Astrocyte of the cerebellum (primary cell): ENCODE measurements around the gene ST6GAL1.

Experiments
- DNase-seq: peaks from one replicate; pipeline ENCODE4 v3.0.0-alpha.2; 2011; ENCODE audit warnings: low read depth
- H3K4me3 ChIP-seq: 2 replicates; pipeline ENCODE4 v1.5.1; 2011; ENCODE audit warnings: mild to moderate bottlenecking, low read depth, low read length, moderate library complexity
- in situ Hi-C: cut with HindIII; loops from 2 replicates; pipeline ENCODE4 v1.10.0; 2017; ENCODE audit warnings: low sequenced_read_pairs
- TF ChIP-seq, protein P1 (sequence below): IDR thresholded peaks from 2 replicates; pipeline ENCODE4 v1.5.1; 2012; ENCODE audit warnings: low read length, low read depth, moderate library complexity, mild to moderate bottlenecking; ENCODE audit errors: missing control alignments

ST6GAL1 gene

DNA sequence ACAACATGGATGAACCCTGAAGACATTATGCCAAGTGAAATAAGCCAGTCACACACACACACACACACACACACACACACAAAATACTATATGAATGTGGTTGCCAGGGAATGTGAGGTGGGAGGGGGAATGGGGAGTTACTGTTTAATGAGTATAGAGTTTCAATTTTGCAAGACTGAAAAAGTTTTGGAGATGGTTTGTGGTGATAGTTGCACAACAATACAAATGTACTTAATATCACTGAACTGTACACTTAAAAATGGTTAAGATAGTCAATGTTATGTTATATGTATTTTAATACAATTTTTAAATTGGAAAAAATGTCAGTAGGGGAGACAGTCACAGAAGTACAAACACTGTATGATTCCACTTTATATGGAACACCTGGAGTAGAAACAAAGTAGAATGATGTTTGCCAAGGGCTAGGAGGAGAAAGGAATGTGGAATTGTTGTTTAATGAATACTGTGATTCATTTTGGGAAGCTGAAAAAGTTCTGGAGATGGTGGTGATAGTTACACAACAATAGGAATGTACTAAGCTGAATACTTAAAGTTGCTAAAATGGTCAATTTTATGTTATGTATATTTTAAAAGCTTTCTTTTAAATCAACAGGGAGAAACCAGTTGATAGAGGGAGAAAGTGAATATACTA, 132.3 kb downstream of the ST6GAL1 start:
- in situ Hi-C loops = no loop called here
- TF ChIP-seq, protein P1, sequence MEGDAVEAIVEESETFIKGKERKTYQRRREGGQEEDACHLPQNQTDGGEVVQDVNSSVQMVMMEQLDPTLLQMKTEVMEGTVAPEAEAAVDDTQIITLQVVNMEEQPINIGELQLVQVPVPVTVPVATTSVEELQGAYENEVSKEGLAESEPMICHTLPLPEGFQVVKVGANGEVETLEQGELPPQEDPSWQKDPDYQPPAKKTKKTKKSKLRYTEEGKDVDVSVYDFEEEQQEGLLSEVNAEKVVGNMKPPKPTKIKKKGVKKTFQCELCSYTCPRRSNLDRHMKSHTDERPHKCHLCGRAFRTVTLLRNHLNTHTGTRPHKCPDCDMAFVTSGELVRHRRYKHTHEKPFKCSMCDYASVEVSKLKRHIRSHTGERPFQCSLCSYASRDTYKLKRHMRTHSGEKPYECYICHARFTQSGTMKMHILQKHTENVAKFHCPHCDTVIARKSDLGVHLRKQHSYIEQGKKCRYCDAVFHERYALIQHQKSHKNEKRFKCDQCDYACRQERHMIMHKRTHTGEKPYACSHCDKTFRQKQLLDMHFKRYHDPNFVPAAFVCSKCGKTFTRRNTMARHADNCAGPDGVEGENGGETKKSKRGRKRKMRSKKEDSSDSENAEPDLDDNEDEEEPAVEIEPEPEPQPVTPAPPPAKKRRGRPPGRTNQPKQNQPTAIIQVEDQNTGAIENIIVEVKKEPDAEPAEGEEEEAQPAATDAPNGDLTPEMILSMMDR = no peak
- H3K4me3 ChIP-seq = no peak overlapping the region
- peak; percentile 18 for DNase-seq

- no peak overlapping the region for H3K4me3 ChIP-seq
- TF ChIP-seq, protein P1 = no peak
- DNase-seq = no peak
- in situ Hi-C loops = no loop called here
Measured at GRCh38 chr3:187063286-187064121, 133.2 kb downstream of the ST6GAL1 start.

GRCh38 chr3:187064210-187065115, 134.1 kb downstream of the ST6GAL1 start:
- H3K4me3 ChIP-seq = no peak overlapping the region
- TF ChIP-seq, protein P1 = no peak
- in situ Hi-C loops = no loop called here
- DNase-seq = no peak

GRCh38 chr3:187066228-187066995, 136.1 kb downstream of the ST6GAL1 start:
- in situ Hi-C loops = no loop called here
- TF ChIP-seq, protein P1 = peak; percentile 23
- no peak for DNase-seq
- no peak overlapping the region for H3K4me3 ChIP-seq

- TF ChIP-seq, protein P1 = no peak
- DNase-seq = no peak
- H3K4me3 ChIP-seq = no peak overlapping the region
- in situ Hi-C loops = no loop called here
Measured at GRCh38 chr3:187068787-187069186, 138.5 kb downstream of the ST6GAL1 start.
